HG03280 (cell line): Measurements from ENCODE around the gene C9orf50.
A peak's percentile ranks its signal among the peaks of the same experiment; 100 is the strongest.
"Not testable (repeated sequence)": the region's sequence is repeated elsewhere in the genome, so short reads cannot be mapped to it uniquely, and the experiment has no call there.

ENCODE experiments used
- ATAC-seq: cut with Tn5 transposase; IDR thresholded peaks from one replicate; pipeline ENCODE4 v1.9.1; 2021; ENCODE audit warnings: mild to moderate bottlenecking, moderate library complexity; ENCODE audit not compliant: unreplicated experiment

C9orf50 gene

GRCh38 chr9:129648092-129648763, 27.3 kb upstream of the C9orf50 start:
- no peak for ATAC-seq

DNA sequence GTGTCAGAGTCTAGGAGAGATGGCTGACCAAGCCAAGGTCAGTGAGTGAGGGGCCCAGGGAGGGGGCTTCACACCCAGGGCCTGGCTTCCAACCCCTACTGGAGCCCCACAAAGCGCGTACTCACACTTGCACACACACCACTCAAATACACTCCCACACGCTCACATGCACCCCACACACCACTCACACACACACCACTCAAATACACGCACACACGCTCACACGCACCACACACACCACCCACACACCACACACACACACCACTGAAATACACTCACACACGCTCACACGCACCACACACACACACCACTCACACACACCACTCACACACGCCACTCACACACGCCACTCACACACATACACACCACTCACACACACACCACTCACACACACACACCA, 26.7 kb upstream of the C9orf50 start:
- ATAC-seq = no peak

DNA sequence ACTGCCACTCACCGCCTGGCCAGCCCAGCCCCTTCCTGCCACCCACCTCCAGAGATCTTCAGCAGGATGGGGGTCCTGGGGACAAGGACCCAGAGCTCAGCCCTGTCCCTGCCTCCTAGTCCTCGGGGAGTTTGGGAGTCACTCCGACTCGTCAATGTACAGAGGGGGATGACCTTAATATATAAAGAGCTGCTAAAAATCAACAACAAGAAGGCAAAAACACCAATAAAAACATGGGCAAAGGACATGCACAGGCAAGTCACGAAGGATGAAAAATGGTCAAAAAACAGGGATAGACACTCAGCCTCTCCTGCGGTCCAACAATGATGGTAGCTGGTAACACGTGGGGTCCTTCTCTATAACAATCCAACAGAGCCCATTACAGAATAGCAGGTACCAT, 25.8 kb upstream of the C9orf50 start:
- no peak for ATAC-seq

DNA sequence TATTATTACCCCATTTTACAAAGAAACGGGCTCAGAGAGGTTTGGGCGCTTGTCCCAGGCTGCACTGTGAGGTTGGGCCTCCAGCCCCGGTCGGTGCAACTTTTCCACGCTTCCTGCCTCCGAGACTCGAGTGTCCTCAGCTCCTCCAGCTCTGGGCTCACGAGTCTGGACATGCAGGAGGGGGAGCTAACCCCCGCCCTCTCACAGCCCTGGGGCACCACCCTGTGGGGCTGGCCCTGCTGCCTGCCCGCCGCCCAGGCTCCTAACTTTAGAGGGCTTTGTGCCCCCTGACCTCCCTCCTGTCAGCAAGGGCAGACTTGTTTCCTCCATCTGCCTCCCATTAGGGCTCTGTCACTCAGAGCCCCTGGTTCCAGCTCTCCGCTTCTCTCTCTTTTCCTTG, 25.4 kb upstream of the C9orf50 start:
- ATAC-seq = no peak

DNA sequence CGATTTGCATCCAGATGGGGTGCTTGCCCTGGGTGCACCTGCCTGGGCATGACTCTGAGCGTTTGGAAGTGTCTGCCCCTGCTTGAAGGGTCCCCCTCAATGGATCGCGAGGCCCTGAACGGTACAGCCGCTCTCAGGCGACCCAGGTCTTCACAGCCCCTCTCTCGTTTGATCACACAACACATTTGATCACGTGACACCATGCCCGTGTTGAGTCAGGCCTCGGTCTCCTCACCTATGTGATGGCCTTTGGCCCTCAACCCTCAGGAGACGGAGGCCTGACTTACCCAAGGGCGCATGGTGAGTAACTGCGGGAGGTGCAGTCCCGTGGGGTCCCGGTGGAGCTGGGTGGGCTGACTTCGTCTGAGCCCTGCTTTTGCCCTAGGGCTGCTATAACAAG, 24.0 kb upstream of the C9orf50 start:
- no peak for ATAC-seq

GRCh38 chr9:129644365-129644764, 23.5 kb upstream of the C9orf50 start:
- no peak for ATAC-seq

GRCh38 chr9:129643706-129644105, 22.8 kb upstream of the C9orf50 start:
- ATAC-seq = no peak

DNA sequence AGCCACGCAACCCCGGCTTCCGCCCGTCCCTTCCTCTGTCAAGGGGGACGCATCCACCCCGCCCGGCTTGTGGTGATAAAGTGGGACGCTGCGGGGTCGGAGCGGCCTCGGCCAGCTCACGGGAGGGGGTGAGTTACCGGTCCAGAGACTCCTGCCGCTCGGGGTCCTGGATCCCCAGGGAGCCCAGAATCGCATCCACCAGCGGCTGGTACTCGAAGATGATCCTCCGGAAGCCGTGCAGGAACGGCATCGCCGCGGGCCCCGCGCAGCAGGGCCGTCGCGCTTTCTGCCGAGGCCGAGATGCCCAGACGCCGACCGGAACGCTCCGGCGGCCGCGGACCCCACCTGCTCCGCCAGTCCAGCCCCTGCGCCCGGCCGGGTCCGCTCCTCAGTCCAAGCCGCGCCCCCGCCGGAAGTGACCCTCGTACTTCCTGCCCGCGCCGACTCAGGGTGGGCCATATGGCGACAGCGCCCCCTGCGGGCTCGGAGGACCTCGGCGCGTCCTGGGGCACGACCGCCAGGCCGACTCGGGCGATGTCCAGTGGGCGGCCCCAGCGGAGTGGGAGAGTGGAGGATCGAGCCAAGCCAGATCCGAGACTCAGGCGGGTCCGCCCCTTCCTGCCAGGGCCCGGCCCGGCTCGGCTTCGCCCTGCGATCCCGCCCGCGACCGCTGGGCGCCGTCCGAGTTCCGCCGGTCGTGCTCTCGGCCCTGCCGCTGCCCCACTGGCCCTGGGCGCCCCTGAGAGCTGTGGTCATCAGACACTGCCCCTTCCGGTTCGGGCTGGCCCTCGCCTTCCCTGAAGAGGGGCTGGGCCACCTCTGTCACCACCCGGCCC, 21.1 kb upstream of the C9orf50 start, which contains the start of gene ASB6:
Gene ASB6, minus strand, starts transcription at position 402 of the 836 bp plus-strand sequence. Its CDS starts 152 bp downstream, at position 250.
- ATAC-seq = peak; percentile 88

DNA sequence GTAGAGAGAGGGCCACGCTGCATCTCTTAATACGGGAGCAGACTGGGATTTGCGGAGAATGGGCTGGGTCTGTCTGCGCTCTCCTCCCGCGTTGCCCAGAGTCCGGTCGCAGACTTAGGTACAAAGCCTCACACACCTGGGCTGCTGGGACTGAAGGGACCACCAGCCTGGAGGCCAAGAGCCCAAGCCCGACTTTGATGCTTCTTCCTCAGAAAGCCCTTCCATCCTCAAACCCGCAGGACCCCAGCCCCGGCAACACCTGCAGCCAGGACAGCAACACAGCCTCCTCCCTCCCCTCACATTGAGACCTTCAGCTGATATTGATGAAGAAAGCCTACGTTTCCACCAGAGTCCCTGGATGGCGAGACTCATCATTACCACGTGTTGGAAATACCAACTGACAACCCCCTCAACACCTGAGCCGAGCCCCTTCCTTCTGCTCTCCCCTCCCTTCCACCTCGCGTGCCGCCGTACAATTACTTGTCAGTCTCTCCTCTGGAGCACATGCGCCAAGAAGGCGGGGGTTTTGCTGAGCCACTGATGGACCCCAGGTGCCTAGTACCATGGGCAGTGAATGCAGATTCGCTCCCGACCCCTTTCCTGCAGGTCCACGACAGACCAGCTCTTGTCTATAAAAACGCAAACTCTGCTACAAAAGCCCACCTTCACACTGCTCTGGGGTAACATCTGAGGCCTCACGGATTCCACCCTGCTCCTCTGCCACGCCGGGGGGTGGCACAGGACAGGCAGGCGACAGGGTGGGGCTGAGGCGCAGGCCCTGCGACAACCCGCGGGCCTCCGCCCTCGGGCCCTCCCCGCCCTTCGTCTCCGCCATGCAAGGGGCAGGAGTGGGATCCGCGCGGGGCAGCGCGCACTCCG, 20.2 kb upstream of the C9orf50 start:
- ATAC-seq = no peak

GRCh38 chr9:129640086-129640870, 19.4 kb upstream of the C9orf50 start:
- ATAC-seq = no peak

- no peak for ATAC-seq
These were observed 18.8 kb upstream of the C9orf50 start for GRCh38 chr9:129639756-129640085.

DNA sequence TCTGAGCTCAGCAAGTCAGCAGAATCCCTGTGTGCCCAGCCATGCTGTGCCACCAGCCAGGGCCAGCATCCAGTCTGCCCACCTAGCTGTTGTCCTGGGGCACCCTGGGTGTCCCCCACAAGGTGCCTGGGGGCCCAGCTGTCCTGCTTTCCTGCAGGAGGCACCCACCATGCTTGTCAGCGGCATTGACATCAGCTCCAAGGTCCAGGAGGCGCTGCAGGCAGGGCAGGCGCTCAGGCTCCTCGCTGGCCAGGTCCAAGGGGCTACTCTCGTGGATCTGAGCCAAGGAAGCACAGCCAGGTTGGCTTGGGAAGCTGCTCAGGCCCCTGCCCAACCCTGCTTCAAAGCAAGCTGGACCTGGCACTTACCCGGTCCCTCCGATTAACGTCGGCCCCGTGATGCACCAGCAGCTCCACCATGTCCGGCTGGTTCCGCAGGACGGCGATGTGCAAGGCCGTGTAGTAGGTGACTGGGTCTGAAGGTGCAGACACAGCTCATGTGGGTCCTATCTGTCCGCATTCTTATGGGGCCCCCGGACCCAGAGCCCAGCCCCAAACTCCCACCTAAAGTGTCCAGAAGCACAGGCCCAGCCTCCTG, 18.2 kb upstream of the C9orf50 start:
- no peak for ATAC-seq

DNA sequence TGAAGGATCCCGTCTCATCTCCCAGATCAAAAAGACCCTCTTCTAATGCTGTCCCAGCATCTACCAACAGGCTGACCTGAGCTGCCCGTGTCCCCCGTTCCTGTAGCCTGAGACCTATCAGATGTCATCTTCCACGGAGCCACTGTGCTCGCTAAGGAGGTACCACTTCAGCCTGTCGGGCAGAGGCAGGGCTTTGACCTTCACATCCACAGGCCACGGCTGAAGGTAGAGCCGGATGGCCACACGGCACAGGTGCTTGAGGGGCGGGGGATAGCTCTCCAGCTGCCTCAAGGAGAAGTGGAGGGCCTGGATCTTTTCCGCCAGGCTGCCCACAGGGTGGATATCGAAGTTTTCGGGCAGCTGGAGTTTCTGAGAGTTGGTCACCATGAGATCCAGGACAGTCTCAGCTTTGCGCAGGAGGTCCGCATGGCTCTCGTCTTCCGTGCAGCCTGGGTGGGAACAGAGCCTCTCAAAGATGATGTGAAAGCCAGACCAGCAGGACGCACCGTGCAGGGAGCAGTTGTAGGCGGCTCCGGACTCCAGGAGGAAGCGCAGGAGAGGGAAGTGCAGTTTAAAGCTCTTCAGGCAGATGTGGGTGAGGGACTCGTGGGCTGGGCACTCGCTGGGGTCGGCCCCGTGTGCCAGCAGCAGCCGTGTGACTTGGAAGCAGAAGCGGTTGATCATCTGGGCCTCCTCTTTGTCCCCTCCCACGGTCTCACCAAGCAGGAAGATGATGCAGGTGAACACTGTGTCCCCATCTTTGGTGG, 17.0 kb upstream of the C9orf50 start:
- no peak for ATAC-seq

- ATAC-seq = no peak
These were observed 16.2 kb upstream of the C9orf50 start for GRCh38 chr9:129637102-129637501.

GRCh38 chr9:129636343-129636742, 15.4 kb upstream of the C9orf50 start:
- not testable (repeated sequence) for ATAC-seq

- ATAC-seq = no peak
These were observed 14.5 kb upstream of the C9orf50 start for GRCh38 chr9:129635099-129636065.

DNA sequence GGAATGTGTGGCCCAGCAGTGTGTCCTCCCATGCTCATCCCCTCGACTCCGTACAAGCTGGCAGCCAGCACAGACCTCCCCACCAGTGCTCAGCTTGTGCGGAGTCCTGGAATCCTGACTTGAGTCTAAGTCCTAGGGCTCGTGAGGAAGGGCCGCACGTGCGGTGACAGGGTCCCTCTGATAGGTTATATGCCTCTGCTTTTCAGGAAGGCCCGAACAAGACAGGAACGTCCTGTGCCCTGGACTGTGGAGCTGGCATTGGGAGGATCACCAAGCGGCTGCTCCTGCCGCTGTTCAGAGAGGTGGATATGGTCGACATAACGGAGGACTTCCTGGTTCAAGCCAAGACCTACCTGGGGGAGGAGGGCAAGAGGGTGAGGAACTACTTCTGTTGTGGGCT, 12.9 kb upstream of the C9orf50 start:
- no peak for ATAC-seq

GRCh38 chr9:129633207-129633606, 12.3 kb upstream of the C9orf50 start:
- ATAC-seq = no peak
